Breast epithelium (tissue), 4 donors: ENCODE results near the gene SMIM1. TPM values are rescaled to one million over a fixed set of nuclear protein-coding genes. Genes with fewer than 3 reads are reported as not detected.
"Not testable (repeated sequence)": the region's sequence is repeated elsewhere in the genome, so short reads cannot be mapped to it uniquely, and the experiment has no call there.

Experiments used
- DNase-seq, 2 donors: peaks; one replicate each; pipeline ENCODE4 v3.0.0-alpha.2; 2019; ENCODE audit warnings: low spot score in 2 of 2
- H3K27ac ChIP-seq, 2 donors: fragments of 200-600 bp; sonication (generic) in 1 of 2; one replicate each; pipeline ENCODE4 v1.5.1; 2016 to 2019; ENCODE audit warnings: mild to moderate bottlenecking in 1 of 2
- H3K27me3 ChIP-seq, 2 donors: fragments of 200-600 bp; sonication (generic) in 1 of 2; one replicate each; pipeline versions ENCODE4 v1.5.1 to v1.6.0; 2017 to 2019; ENCODE audit warnings: control low read depth in 1 of 2, mild to moderate bottlenecking in 1 of 2
- H3K36me3 ChIP-seq: fragments of 200-600 bp; one replicate; pipeline ENCODE4 v1.5.1; 2019
- H3K4me1 ChIP-seq, 2 donors: fragments of 200-600 bp; sonication (generic); one replicate each; pipeline ENCODE4 v1.5.1; 2016 to 2019; ENCODE audit warnings: control low read depth in 1 of 2
- H3K4me3 ChIP-seq, 3 donors: fragments of 200-600 bp; sonication (generic); 1 replicate in 2 of 3; 2 replicates in 1 of 3; pipeline ENCODE4 v1.5.1; 2016 to 2019; ENCODE audit warnings: mild to moderate bottlenecking in 3 of 3, moderate library complexity in 2 of 3
- H3K9me3 ChIP-seq, 2 donors: fragments of 200-600 bp; sonication (generic) in 1 of 2; one replicate each; pipeline ENCODE4 v1.5.1; 2016 to 2019; ENCODE audit warnings: control low read depth in 1 of 2
- CTCF ChIP-seq, 3 donors: fragments of 450-650 bp; IDR thresholded peaks; one replicate each; pipeline ENCODE4 v1.5.1; 2016 to 2017; ENCODE audit warnings: antibody characterized with exemption in 3 of 3, mild to moderate bottlenecking in 3 of 3, moderate library complexity in 3 of 3
- POLR2A ChIP-seq: fragments of 450-650 bp; IDR thresholded peaks from one replicate; pipeline ENCODE4 v1.6.1; 2016; ENCODE audit warnings: antibody characterized with exemption, mild to moderate bottlenecking, moderate library complexity
- POLR2AphosphoS5 ChIP-seq, 3 donors: sonication (generic); formaldehyde crosslinking; IDR thresholded peaks; one replicate each; pipeline ENCODE4 v1.6.1; 2017; ENCODE audit warnings: antibody characterized with exemption in 3 of 3
- intact Hi-C: fragments of 100-400 bp; cut with DNase I; formaldehyde crosslinking; loops from one replicate; pipeline ENCODE4 v1.15.1; 2023; ENCODE audit warnings: low total_unique reads
- total RNA-seq, 3 donors: library from RNA; depleted of rRNA; stranded (reverse); fragments of >200 nt; gene quantifications; one replicate each; pipeline ENCODE4 v1.1.0, GENCODE V29; 2016

Gene SMIM1, protein sequence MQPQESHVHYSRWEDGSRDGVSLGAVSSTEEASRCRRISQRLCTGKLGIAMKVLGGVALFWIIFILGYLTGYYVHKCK
- 1 to 10 TPM; 1.3 to 4.7 (median 4.6) TPM for total RNA-seq

- Histone ChIP-seq H3K9me3 (no peaks in the 10 kb centered on the region), H3K36me3 (no peaks in the 10 kb centered on the region), H3K27me3 (no peaks in the 10 kb centered on the region), H3K4me3 (peak within 1 kb of the TSS; percentile 51 to 97 (median 83)), H3K4me1 (peaks cover 10 to 15% of the 10 kb centered on the region in 2 donors), H3K27ac (peak within 1 kb of the TSS; percentile 83 to 97)
- no peak for DNase-seq
- no peak for TF ChIP-seq CTCF (IDR thresholded peaks at IDR 0.05)
- TF ChIP-seq POLR2AphosphoS5 (IDR thresholded peaks at IDR 0.05) = no peak
- TF ChIP-seq POLR2A = no peak
- intact Hi-C loops = no loop called here
These were observed at the start of gene SMIM1 for GRCh38 chr1:3772715-3773571. Gene SMIM1 (plus strand): TSS chr1:3772749. CDS start chr1:3775374, 2,625 bp downstream.

DNA sequence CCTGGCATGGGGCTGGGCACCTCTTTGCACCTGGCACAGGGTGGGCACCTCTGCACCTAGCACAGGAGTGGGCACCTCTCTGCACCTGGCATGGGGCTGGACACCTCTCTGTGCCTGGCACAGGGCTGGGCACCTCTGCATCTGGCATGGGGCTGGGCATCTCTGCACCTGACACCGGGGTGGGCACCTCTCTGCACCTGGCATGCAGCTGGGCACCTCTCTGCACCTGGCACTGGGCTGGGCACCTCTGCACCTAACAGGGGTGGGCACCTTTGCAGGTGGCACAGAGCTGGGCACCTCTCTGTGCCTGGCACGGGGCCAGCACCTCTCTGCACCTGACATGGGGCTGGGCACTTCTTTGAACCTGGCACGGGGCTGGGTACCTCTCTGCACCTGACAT is 49.7 kb upstream of the SMIM1 start:
- Histone ChIP-seq H3K36me3 (no peaks in the 10 kb centered on the region), H3K27ac (no peak overlapping the region), H3K27me3 (peaks cover 0 to 28% of the 10 kb centered on the region in 2 donors), H3K4me1 (no peaks in the 10 kb centered on the region), H3K9me3 (no peaks in the 10 kb centered on the region), H3K4me3 (no peak overlapping the region)
- TF ChIP-seq POLR2A = no peak
- no peak for TF ChIP-seq POLR2AphosphoS5 (IDR thresholded peaks at IDR 0.05)
- TF ChIP-seq CTCF (IDR thresholded peaks at IDR 0.05) = no peak
- intact Hi-C loops = no loop called here
- DNase-seq = no peak

DNA sequence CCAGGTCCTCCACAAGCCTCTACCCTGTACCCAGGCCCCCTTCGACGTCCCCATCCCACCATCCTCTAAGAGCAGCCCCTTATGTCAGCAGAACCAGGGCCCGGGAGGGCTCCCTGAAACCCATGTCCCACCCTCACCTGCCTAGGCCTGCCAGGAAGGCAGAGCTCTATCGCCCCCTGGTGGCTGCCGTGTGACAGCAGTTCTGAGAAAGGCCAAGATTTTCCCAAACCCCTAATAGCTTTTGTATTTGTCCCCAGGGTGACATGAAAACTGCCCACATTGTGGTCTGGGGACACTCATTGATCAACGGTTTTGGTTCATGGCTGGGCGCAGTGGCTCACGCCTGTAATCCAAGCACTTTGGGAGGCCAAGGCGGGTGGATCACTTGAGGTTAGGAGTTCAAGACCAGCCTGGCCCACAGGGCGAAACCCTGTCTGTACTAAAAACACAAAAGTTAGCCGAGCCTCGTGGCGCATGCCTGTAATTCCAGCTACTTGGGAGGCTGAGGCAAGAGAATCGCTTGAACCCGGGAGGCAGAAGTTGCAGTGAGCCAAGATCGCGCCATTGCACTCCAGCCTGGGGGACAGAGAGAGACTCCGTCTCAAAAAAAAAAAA is 48.0 kb upstream of the SMIM1 start:
- H3K9me3 ChIP-seq, intact Hi-C loops, H3K4me1 ChIP-seq, H3K27ac ChIP-seq, H3K4me3 ChIP-seq, H3K36me3 ChIP-seq: not testable (repeated sequence)
- H3K27me3 ChIP-seq = peaks cover 0 to 26% of the 10 kb centered on the region in 2 donors
- peak; percentile 82 to 93 (median 92) for TF ChIP-seq CTCF (IDR thresholded peaks at IDR 0.05)
- DNase-seq = peak in 1 of 2 donors; percentile 70

DNA sequence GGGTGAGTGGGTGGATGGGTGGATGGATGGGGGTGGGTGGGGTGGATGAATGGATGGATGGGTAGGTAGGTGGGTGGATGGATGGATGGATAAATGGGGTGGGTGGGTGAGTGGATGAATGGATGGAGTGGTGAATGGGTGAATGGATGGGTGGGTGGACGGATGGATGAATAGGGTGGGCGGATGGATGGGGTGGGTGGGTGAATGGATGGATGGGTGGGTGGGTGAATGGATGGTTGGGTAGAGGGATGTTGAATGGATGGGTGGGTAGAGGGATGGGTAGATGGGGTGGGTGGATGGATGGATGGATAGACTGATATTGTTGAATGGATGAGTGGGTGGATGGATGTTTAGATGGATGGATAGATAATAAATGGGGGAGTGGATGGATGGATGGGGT is 47.2 kb upstream of the SMIM1 start:
- Histone ChIP-seq H3K9me3 (no peaks in the 10 kb centered on the region), H3K4me3 (no peak overlapping the region), H3K27ac (no peak overlapping the region), H3K36me3 (no peaks in the 10 kb centered on the region), H3K4me1 (no peaks in the 10 kb centered on the region), H3K27me3 (peaks cover 0 to 34% of the 10 kb centered on the region in 2 donors)
- no peak for TF ChIP-seq CTCF (IDR thresholded peaks at IDR 0.05)
- no peak for DNase-seq
- intact Hi-C loops = no loop called here
